ENCODE data around the gene RUSC2.

DNA sequence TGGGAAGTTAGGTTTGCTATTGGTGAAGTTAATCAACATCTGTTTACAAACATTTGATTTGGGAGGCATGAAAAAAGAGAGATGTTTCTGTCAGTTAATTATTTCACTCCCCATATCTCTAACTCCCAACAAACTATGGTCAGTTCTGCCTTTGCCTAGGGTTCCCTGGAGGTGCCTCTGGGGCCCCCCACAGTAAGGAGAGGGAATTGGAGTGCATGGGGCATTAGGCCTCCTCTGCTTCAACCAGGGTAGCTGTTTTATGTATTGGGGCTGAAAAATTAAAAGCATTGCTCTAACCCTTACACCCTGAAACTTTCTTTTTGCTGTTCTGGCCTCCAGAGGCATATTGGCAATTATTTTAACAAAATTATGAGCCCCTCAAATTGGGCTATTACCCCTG lies 32.3 kb downstream of the RUSC2 start:
- TF ChIP-seq POLR2A (IDR thresholded peaks at IDR 0.05; ENCODE audit: low read depth) (no peak), CTCF (IDR thresholded peaks at IDR 0.05) (peak in 1 of 3 experiments; percentile 29)
